Measurements from ENCODE around the gene LSM5.
A peak's percentile ranks its signal among the peaks of the same experiment; 100 is the strongest.

The LSM5 gene

DNA sequence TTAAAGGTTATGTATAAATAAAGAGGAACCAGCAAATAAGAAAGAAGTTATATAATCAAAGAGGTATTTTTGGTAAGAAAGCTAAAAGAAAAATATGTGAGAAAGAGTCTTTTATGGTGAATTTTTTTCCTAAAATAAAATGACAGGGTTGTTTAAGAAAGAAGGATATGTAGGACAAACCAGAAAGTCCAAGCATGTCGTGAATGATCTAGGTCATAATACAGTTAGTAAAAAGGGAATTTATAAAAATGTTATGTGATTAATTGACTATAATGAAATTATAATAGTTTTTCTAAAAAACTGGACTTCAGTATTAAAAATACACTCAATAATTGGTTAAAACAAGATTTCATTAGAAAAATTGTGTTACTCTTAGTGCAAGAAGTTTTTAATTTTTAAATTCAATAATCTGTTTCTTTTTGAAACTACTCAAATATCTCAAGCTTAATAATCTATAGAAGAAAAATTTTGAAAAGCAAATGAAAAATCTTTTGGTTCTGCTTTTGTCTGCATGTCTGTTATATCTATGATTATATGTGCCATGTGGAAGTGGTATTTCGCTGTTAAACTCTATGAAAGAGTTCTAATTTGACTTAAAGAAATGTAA lies 28.5 kb upstream of the LSM5 start:
- DNase-seq (ENCODE audit: extremely low read depth, low read depth): no peak
- TF ChIP-seq, protein P1, sequence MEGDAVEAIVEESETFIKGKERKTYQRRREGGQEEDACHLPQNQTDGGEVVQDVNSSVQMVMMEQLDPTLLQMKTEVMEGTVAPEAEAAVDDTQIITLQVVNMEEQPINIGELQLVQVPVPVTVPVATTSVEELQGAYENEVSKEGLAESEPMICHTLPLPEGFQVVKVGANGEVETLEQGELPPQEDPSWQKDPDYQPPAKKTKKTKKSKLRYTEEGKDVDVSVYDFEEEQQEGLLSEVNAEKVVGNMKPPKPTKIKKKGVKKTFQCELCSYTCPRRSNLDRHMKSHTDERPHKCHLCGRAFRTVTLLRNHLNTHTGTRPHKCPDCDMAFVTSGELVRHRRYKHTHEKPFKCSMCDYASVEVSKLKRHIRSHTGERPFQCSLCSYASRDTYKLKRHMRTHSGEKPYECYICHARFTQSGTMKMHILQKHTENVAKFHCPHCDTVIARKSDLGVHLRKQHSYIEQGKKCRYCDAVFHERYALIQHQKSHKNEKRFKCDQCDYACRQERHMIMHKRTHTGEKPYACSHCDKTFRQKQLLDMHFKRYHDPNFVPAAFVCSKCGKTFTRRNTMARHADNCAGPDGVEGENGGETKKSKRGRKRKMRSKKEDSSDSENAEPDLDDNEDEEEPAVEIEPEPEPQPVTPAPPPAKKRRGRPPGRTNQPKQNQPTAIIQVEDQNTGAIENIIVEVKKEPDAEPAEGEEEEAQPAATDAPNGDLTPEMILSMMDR (IDR thresholded peaks at IDR 0.05; ENCODE audit: low read depth, low read length): no peak

DNA sequence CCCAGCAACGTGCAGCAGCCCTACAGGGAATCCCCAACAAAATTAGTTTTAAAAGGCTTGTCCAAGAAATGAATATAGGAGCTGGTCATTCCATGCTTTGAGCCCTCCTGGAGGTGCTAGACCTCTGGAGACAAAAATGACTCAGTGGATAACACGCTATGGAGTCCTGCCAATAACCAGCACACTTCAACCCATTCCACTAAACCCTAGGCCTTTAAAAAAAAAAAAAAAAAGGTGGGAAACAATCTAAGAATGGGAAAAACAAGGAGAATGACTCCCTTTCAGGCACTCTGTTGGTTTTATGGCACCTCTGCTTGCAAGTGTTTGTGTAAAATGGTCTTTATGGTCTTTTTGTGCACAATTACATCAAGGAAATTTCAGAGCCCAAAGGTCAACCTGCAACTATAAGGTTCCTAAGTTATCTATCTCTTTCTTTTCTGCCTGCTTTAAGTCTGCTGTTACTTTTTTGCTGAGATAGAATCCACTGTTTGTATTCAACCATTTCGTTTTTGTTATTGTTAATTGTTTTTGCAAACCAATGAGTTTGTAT lies 26.4 kb upstream of the LSM5 start:
- DNase-seq (ENCODE audit: extremely low read depth, low read depth): no peak
- TF ChIP-seq, protein P1 (IDR thresholded peaks at IDR 0.05; ENCODE audit: low read depth, low read length): no peak

DNA sequence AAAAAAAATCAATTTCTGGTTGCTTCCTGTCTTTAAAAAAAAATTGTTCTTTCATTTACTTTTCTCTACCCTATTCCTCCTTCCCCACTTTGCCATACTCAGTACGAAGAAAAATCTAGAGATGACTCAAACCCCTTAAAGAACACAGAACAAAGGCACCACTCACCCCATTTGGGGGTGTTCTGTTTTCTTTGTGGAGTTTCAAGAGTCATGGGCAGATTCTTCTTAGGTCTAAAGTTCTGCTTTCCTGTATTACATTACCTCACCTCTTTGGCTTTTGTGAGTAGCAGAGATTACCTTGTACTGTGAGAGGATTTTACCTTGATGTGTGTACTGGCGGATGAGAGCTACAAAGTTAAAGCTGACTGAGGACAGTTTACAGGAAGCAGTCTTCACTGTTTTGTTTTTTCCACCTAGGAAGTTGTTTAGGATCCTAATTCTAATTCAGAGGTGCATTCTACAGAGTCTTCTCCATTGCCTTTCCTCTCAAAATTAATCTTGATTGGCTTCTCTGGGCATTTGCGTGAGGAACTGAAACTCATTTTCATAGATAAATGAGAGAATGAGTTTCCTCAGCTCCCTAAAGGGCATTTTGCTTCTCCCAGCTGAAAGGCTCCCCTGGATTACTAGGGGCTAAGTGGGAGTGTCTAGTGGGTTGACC lies 25.8 kb upstream of the LSM5 start:
- DNase-seq (ENCODE audit: extremely low read depth, low read depth): no peak
- TF ChIP-seq, protein P1 (IDR thresholded peaks at IDR 0.05; ENCODE audit: low read depth, low read length): no peak

DNA sequence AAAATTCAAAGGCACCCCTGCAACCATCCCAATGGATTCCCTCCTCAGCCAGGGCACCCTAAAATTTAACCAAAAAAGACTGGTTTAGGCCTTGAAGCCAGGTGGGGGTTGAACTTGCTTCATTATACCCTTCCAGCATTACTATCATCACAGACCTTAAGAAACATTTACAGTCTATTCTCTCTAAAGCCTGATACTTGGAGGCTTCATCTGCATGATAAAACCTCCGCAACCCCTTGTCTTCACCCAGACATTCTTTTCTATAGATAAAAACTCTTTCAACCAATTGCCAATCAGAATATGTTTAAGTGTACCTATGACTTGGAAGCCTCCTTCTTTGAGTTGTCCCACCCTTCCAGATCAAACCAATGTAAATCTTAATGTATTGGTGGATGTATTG lies 23.0 kb upstream of the LSM5 start:
- TF ChIP-seq, protein P1 (IDR thresholded peaks at IDR 0.05; ENCODE audit: low read depth, low read length): no peak
- no peak for DNase-seq (ENCODE audit: extremely low read depth, low read depth)

DNA sequence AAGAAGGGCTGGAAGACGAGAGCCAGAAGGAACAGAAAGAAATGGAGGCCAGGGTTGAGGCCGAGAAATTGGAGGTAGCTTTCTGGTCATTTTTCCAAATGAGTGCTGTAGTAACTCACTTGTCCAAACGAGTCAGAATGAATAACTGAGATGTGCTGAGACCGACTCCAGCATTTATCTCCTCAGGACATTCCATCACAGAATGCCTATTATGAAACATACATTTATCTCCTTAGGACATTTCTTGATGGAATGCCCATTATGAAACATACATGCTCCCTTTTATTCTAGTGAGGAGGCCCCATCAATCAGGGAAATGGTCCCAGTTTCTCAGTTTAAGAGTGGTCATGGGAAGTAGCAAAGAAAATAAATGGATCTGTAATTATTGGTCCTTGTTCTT lies 21.6 kb upstream of the LSM5 start:
- TF ChIP-seq, protein P1 (IDR thresholded peaks at IDR 0.05; ENCODE audit: low read depth, low read length): no peak
- no peak for DNase-seq (ENCODE audit: extremely low read depth, low read depth)

DNA sequence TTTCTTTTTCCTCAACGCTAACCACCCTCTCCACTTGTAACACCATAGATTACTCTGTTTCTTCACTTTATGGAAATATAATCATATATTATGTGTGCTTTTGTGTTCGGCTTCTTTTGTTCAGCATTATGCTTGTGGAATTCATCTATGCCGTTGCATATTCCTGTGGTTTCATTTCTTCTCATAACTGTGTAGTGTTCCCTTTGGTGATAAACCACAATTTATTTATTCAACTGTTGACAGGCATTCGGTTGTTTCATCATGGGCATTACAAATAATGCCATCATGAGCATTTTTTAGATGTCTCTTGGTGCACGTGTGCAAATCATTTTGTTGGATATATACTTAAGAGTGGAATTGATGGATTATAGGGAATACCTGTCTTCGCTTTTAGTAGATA lies 17.2 kb upstream of the LSM5 start:
- TF ChIP-seq, protein P1 (IDR thresholded peaks at IDR 0.05; ENCODE audit: low read depth, low read length): no peak
- DNase-seq (ENCODE audit: extremely low read depth, low read depth): no peak

DNA sequence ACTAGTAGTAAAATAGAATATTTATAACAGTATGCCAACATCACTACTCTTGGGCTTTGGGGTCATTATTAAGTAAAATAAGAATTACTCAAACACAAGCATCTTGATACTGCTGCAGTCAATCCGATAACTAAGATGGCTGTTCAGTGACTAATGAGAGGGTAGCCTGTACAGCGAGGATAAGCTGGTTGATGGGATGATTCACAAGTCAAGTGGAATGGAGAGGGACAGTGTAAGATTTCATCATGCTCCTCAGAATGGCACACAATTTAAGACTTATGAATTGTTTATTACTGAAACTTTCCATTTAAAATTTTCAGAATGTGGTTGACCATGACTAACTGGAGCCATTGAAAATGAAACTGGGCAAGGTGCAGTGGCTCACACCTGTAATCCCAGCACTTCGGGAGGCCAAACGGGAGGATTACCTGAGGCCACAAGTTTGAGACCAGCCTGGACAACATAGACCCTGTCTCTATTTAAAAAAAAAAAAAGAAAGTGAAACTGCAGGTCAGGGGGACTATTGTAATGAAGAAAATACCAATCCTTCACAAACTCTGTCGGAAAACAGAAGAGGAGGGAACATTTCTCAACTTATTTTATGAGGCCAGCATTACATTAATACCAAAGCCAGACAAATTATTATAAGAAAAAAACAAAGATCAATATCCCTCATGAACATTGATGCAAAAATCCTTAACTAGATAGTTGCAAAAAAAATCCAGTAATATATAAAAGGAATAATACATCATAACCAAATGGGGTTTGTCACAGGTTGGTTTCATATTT lies 16.3 kb upstream of the LSM5 start:
- TF ChIP-seq, protein P1 (IDR thresholded peaks at IDR 0.05; ENCODE audit: low read depth, low read length): no peak
- DNase-seq (ENCODE audit: extremely low read depth, low read depth): peak; percentile 41

All from AG09319 (cell line).